K562 treated with DMSO at 1 percent for 24 hours (cell line): Measurements from ENCODE around the gene TOMM22. TPM values are rescaled to one million over a fixed set of nuclear protein-coding genes. Genes with fewer than 3 reads are reported as not detected.

Experiments
- total RNA-seq: library from RNA; unstranded; fragments of 300-600 nt; gene quantifications from 2 replicates; pipeline ENCODE4 v1.2.3, GENCODE V29; 2022; ENCODE audit warnings: low read depth; ENCODE audit not compliant: insufficient read depth

Gene TOMM22
- 12.6 and 13.0 TPM in 2 replicates for total RNA-seq

DNA sequence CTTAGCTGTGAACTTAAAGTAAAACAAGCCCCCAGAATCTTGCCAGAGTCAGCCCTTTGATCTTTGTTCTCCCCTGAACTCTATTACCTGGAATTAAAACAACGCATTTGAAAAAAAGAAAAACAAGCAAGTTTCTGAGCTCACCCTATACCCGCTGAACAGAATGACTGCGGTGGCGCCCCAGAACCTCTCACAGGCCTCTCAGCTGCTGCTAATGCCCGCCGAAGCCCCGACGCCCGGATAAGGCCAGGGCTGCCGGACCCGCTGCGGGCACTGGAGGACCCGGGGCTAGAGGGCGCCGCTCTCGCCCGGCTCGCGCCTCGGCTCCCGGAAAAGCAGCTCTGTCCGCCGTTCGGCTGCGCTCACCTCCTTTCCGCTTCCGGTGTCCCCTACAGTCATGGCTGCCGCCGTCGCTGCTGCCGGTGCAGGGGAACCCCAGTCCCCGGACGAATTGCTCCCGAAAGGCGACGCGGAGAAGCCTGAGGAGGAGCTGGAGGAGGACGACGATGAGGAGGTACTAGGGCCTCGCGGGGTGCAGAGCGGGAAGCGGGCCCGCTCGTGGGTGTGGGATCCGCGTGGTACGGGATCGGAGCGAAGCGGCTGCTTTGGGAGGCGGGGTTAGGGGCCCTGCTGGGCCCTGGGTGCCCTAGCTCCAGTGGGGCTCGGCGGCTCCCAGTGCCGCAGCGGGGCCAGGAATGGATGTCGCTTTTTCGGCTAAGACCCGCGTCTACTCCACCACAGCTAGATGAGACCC lies at the start of gene TOMM22:
Gene TOMM22 (plus strand): TSS at position 376 of the 754 bp plus-strand sequence. CDS start 22 bp downstream, at position 398.

DNA sequence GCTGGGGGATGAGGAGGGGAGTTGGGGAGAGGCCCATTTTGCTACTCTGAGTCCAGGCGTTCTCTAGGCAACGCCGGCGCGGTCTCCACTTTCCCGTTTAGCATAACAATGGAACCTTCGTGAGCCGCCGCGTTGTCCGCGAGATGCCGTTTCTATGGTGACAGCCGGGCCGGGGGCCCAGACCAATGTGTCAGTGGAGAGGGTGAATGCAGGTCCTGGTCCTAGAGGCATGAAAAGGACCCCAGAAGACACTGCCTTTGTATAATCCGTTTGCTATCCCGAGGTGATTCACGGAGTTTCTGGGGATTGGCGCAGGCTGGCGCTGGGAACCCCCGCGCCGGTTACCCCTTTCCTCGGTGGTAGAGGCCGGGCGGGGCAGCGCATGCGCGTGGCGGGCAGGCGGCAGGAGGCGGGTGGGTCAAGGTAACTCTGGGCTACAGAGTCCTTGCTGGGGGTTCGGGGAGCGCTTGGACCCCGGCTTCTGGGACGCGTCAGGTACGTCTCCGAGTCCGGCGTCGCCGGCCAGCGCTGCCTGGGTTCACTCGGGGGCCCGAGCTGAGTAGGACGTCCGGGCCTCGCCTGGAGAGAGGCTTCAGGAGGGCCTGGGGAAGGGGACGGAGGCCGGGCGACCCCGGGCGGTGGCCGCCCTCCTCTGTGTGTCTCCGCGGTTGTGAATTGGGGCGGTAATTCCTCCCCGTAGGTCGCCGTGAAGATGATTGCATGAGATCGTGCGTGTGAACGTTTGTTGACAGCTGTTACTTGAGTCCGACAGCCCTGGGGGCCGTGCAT lies 25.3 kb upstream of the TOMM22 start, which contains the start of the genes CBY1 and FAM227A:
Gene CBY1 (plus strand): TSS at position 383 of the 789 bp plus-strand sequence. CDS start 11,417 bp downstream, outside the sequence.
Gene FAM227A (minus strand): TSS at position 137 of the 789 bp plus-strand sequence. CDS start 6,224 bp downstream, outside the sequence.

DNA sequence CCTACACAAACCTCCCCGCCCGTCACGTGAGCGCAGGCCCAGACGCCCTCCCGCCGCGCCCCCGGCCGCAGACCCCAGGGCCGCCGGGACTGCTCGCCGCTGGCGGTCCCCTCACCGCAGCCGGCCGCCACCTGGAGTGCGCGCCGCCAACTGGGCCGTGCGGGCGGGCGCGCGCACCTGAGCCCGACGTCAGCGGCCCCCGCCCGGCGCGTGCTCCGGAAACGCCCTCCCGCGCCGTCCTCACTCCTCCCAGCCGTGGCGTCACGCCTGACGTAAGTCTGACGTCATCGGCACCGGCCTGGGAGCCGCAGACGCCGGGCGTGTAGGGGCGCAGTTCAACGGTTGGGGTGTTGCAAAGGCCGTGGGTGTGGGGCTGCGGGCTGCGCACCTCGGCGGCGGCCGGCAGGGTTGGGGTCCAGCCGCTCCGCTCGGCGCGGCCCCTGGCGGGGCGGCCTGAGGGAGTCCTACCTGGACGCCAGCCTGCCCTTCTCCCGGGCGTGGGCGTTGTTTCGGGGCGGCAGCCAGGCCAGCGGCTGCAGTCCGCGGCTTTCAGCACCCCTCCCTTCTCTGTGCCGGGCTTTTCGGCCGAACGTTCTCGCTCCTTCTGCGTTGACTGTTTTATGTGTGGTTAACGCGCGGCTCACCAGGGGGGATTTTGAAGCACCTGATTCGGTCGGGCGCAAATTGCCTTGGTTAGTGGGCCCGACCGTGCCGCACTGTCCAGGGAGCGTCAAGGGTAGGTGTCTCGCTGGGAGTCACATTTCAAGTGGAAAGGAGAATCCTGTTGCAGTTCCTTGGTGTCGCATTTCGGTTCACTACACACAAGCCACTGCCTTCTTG lies 19.3 kb downstream of the TOMM22 start, which contains the start of gene JOSD1:
Gene JOSD1 (minus strand): TSS at position 155 of the 840 bp plus-strand sequence. CDS start 956 bp downstream, outside the sequence.

DNA sequence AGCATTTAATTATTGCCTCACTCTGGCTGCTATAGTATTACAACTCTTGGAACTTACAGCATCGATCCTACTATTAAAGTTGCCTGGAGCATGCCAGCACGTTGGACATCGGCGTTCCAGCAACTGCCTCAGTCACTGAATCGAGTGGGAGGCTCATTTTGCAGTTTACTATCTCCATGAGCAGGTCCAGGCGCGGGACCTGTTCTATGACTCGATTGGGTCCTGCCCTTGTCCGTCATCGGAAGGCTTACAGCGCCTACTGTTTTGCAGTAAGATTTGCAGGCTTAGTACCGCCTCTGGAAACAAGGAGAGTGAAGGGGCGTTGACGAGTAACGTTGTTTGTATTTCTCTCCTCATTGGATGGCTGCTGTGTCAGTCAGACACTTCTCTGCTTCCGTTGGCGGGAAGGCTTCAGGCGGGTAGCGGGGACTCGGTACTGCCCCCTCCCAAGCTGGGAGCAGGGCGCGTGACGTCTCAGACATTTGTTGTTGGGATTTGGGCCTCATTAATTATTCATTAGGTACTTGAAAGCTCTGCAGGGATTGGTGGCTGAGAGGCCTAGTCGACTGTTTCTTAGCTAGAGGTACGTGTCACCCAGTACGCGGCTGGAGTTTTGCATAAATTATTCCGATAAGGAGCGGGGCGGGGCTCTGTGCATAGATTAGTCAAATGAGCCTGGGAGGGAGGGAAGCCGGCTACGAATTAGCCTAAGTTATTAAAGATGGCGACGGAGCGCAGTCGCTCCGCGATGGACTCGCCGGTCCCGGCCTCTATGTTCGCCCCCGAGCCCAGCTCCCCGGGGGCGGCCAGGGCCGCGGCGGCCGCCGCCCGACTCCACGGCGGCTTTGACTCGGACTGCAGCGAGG lies 23.7 kb downstream of the TOMM22 start, which contains the start of gene GTPBP1:
Gene GTPBP1 (plus strand): TSS at position 710 of the 866 bp plus-strand sequence. CDS start 12 bp downstream, at position 722.

Other genes starting within 250 kb of the TOMM22 start
- gene KCNJ4, start 226.8 kb upstream of the TOMM22 start, total RNA-seq = 0.25 TPM in 1 of 2 replicates, not detected in the other
- 16.7 and 17.8 TPM in 2 replicates for gene KDELR3, start 213.9 kb upstream of the TOMM22 start, total RNA-seq
- gene DDX17, start 175.6 kb upstream of the TOMM22 start, total RNA-seq = 127 and 130 TPM in 2 replicates
- 1.9 and 6.6 TPM in 2 replicates for gene DMC1, start 111.8 kb upstream of the TOMM22 start, total RNA-seq
- gene FAM227A, start 25.6 kb upstream of the TOMM22 start, total RNA-seq = 0.09 and 0.32 TPM in 2 replicates
- 11.1 and 17.2 TPM in 2 replicates for gene CBY1, start 25.3 kb upstream of the TOMM22 start, total RNA-seq
- gene JOSD1, start 19.0 kb downstream of the TOMM22 start, total RNA-seq = 31.2 and 34.0 TPM in 2 replicates
- gene GTPBP1, start 24.0 kb downstream of the TOMM22 start, total RNA-seq = 26.5 and 28.2 TPM in 2 replicates
- 72.7 and 74.5 TPM in 2 replicates for gene SUN2, start 74.0 kb downstream of the TOMM22 start, total RNA-seq
- 15.3 and 16.5 TPM in 2 replicates for gene DNAL4, start 112.2 kb downstream of the TOMM22 start, total RNA-seq
- 5.1 and 5.8 TPM in 2 replicates for gene NPTXR, start 162.1 kb downstream of the TOMM22 start, total RNA-seq
- gene CBX6, start 190.3 kb downstream of the TOMM22 start, total RNA-seq = 12.3 and 12.5 TPM in 2 replicates